NB4 (cell line): ENCODE results near the gene MRM3.

Source experiments
- DNase-seq: peaks from one replicate; pipeline ENCODE4 v3.0.0; 2010; ENCODE audit warnings: low read depth
- H3K4me3 ChIP-seq: one replicate; pipeline ENCODE4 v1.5.1; 2011; ENCODE audit warnings: mild to moderate bottlenecking, low read depth, low read length, moderate library complexity
- MAX ChIP-seq: IDR thresholded peaks from 2 replicates; pipeline ENCODE4 v1.6.1; 2011; ENCODE audit warnings: low read depth, low read length
- MYC ChIP-seq: IDR thresholded peaks from 2 replicates; pipeline ENCODE4 v1.6.1; 2011; ENCODE audit warnings: low read depth, low read length
- POLR2A ChIP-seq: IDR thresholded peaks from 2 replicates; pipeline ENCODE4 v1.6.1; 2011; ENCODE audit warnings: mild to moderate bottlenecking; ENCODE audit not compliant: insufficient read length; ENCODE audit errors: extremely low read depth
- TF ChIP-seq, protein P1 (sequence below): IDR thresholded peaks from one replicate; pipeline ENCODE4 v1.5.1; 2012; ENCODE audit warnings: low read depth, low read length

Gene MRM3

DNA sequence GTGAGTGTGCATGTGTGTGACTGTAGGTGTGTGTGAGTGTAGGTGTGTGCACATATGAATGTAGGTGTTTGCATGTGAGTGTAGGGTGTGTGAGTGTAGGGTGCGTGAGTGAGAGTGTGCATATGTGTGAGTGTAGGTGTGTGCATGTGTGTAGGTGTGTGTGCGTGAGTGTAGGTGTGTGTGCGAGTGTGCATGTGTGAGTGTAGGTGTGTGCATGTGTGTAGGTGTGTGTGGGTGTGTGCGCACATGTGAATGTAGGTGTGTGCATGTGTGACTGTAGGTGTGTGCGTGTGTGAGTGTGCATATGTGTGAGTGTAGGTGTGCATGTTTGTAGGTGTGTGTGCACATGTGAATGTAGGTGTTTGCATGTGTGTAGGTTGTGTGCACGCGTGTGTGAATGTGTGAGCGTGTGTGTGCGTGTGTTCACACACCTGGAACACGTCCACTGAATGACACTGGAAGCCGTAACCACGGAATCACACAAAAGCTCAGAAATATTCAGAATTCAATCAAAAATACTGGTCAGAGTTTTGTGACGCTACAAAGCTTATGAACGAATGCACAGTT, 30.6 kb downstream of the MRM3 start:
- DNase-seq, result no peak
- TF ChIP-seq POLR2A, result no peak
- TF ChIP-seq MAX, result no peak
- TF ChIP-seq, protein P1, sequence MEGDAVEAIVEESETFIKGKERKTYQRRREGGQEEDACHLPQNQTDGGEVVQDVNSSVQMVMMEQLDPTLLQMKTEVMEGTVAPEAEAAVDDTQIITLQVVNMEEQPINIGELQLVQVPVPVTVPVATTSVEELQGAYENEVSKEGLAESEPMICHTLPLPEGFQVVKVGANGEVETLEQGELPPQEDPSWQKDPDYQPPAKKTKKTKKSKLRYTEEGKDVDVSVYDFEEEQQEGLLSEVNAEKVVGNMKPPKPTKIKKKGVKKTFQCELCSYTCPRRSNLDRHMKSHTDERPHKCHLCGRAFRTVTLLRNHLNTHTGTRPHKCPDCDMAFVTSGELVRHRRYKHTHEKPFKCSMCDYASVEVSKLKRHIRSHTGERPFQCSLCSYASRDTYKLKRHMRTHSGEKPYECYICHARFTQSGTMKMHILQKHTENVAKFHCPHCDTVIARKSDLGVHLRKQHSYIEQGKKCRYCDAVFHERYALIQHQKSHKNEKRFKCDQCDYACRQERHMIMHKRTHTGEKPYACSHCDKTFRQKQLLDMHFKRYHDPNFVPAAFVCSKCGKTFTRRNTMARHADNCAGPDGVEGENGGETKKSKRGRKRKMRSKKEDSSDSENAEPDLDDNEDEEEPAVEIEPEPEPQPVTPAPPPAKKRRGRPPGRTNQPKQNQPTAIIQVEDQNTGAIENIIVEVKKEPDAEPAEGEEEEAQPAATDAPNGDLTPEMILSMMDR, result no peak
- no peak for TF ChIP-seq MYC
- no peak overlapping the region for H3K4me3 ChIP-seq

DNA sequence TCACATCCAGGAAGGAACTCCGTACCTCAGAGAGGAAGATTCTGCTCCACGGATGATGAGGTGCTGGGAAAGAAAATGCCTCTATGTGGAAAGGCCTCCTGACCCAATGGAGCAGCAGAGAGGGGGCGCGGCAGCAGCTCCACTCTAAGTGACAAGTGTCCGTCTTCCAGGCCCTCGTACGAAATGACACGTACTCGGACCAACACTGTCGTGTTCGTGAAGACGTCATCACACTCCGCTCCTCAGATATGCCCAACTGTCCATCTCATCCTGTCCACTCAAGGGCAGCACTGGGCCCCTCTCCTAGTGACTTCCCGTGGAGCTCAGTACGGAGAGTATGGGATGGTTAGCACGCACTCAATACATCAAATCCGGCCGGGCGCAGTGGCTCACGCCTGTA, 32.2 kb downstream of the MRM3 start:
- no peak for DNase-seq
- no peak overlapping the region for H3K4me3 ChIP-seq
- TF ChIP-seq MYC (no peak), POLR2A (no peak), MAX (no peak)
- TF ChIP-seq, protein P1, result no peak

- DNase-seq, result no peak
- TF ChIP-seq POLR2A (no peak), MAX (no peak), MYC (no peak)
- TF ChIP-seq, protein P1, result no peak
- H3K4me3 ChIP-seq, result no peak overlapping the region
Observed at GRCh38 chr17:819251-819650, 37.1 kb downstream of the MRM3 start.

DNA sequence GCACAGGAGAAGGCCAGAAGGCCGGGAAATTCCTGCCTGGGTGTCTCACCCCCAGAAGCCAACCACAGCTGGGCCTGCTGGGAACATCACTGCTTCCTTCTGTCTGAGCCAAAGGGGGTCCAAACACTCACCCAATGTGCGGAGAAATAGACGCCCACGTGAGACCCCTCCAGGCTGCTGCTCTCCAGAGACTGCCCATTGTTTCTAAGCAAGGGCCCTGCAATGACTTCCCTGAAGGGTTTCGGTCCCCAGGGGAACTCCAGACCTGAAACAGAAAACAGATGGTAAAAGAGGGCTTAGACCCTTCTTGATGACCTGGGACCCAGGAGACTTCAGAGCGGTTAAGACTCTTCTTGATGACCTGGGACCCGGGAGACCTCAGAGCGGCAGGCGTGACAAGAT, 41.3 kb downstream of the MRM3 start:
- no peak for DNase-seq
- TF ChIP-seq MAX (no peak), POLR2A (no peak), MYC (no peak)
- TF ChIP-seq, protein P1, result no peak

DNA sequence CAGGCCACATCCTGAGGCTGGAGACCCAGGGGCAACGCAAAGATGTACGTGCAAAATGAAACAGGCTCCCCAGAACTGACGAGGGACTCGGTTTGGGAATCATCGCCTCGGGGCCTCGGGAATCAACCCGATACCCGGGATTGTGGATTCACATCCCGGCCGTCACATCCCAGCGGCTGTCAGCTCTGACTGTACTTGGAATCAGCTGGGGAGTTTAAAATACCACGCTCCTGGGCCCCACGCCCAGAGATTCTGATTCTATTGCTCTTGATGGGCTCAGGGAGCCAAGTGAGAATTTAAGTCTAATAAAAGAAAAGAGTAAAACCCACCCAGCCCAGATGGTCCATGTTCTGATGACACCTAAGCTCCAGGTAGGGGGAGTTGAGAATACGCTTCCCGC, 42.2 kb downstream of the MRM3 start:
- no peak overlapping the region for H3K4me3 ChIP-seq
- TF ChIP-seq, protein P1, result no peak
- TF ChIP-seq POLR2A, result no peak
- no peak for TF ChIP-seq MYC
- no peak for TF ChIP-seq MAX
- no peak for DNase-seq

More for the DNA sequence above, 41.3 kb downstream of the MRM3 start:
- no peak overlapping the region for H3K4me3 ChIP-seq
